ENCODE measurements around the gene AARS2. TPM values are rescaled to one million over a fixed set of nuclear protein-coding genes. Genes with fewer than 3 reads are reported as not detected.

AARS2 gene
- total RNA-seq, 1 donor from 2014 or later, result 9.7 TPM

GRCh38 chr6:44276667-44277640 lies 36.2 kb downstream of the AARS2 start:
- no peak for DNase-seq (ENCODE audit: low read depth in 2 of 2)

DNA sequence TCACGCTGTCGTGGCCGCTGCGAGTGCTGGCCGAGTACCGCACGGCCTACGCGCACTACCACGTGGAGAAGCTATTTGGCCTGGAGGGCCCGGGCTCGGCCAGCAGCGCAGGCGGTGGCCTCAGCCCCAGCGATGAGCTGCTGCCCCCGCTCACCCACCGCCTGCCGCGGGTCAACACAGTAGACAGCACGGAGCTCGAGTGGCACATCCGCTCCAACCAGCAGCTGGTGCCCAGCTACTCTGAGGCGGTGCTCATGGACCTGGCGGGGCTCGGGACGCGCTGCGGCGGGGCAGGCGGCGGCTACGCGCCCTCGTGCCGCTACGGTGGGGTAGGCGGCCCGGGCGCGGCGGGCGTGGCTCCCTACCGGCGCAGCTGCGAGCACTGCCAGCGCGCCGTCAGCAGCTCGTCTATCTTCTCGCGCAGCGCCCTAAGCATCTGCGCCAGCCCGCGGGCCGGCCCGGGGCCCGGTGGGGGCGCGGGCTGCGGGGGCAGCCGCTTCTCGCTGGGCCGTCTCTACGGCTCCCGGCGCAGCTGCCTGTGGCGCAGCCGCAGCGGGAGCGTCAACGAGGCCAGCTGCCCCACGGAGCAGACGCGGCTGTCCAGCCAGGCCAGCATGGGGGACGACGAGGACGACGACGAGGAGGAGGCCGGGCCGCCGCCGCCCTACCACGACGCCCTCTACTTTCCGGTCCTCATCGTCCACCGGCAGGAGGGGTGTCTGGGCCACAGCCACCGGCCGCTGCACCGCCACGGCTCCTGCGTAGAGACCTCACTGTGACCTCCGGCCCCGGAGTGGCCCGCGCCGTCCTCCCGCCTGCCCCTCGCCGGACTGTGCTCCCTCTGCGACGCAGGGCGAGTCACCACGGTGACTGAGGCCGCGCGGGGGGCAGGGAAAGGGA lies 37.1 kb downstream of the AARS2 start:
- no peak for DNase-seq (ENCODE audit: low read depth in 2 of 2)

DNA sequence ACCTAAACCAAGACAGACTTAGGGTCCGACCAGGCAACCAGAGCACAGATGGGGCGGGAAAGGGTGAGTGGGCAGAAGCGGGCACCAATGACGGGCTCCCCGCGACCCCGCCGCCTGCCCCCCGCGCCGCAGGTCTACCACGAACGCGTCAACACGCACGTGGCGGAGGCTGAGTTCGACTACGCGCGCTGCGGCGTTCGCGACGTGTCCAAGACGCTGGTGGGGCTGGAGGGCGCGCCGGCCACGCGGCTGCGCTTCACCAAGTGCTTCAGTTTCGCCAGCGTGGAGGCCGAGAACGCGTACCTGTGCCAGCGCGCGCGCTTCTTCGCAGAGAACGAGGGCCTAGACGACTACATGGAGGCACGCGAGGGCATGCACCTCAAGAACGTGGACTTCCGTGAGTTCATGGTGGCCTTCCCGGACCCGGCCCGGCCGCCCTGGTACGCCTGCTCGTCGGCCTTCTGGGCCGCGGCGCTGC lies 37.8 kb downstream of the AARS2 start:
- DNase-seq (ENCODE audit: low read depth in 2 of 2), result no peak

- no peak for DNase-seq (ENCODE audit: low read depth in 2 of 2)
These were observed 39.5 kb downstream of the AARS2 start for GRCh38 chr6:44273617-44274016.

GRCh38 chr6:44272999-44273566 lies 40.1 kb downstream of the AARS2 start:
- no peak for DNase-seq (ENCODE audit: low read depth in 2 of 2)

- DNase-seq (ENCODE audit: low read depth in 2 of 2), result no peak
These were observed 40.6 kb downstream of the AARS2 start for GRCh38 chr6:44272529-44272928.

DNA sequence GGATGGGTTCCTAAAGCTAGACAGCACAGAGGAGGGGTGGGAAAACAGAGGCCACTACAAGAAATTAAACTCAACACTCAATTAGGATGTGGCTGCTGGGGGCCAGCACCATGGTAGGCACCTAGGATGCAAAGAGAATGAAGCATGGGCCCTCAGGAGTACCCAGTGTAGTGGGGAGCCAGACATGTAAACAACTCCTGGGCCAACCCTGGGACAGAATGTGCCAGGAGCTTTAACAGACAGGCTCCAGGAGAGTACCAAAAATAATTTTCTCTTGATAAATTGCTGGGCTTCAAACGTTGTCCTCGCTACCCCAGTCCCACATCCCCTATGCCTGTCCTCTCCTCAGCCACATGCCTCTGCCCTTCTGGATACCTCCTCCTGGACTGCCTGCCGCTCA lies 41.2 kb downstream of the AARS2 start:
- no peak for DNase-seq (ENCODE audit: low read depth in 2 of 2)

DNA sequence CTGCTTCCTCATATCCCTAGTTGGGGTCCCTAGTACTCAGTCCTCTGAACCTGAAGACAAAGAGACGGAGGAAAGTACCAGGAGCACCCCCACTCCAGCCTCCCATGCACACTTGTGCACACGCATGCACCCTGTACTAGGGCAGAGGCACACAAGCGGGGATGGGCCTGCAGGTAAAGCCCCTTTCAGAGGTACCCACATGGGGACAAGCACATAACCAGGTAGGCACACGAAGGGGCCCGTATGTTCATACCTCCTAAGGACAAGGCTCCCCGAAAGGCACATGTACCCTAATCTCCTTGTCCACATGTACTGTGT lies 41.8 kb downstream of the AARS2 start:
- DNase-seq (ENCODE audit: low read depth in 2 of 2), result no peak

- DNase-seq (ENCODE audit: low read depth in 2 of 2), result no peak
These were observed 42.4 kb downstream of the AARS2 start for GRCh38 chr6:44270526-44271405.

DNA sequence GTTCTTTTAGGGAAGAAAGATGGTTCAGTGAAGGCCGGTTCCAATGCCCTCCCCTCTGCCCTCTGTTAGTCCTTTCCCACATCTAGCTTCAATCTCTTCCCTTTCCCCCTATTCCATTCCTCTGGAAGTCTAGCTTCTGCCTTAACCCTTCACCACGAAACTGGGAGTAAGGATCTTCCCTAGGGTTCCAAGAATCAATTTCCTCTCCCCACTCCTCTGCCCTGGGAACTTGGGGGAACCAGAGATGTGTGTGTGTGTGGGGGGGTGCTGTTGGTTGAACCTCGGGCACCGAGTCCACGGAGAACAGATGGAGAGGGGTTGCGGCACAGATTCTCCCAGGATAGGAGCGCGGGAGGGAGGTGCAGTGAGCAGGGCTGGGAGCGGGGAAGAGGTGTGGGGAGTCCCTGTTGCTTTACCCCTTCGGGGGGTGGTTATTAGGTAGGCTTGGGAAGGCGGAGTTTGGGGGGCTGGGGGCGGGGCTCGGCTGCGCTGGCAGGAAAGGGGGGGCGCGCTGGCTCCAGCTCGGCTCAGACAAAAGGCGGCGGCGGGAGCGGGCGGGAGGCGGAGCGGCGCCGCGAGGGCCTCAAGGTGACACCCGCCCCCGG lies 43.1 kb downstream of the AARS2 start, which contains the start of gene TMEM151B:
Gene TMEM151B, plus strand, starts transcription at position 530 of the 605 bp plus-strand sequence. CDS start 293 bp downstream, outside the sequence.
- no peak for DNase-seq (ENCODE audit: low read depth in 2 of 2)

GRCh38 chr6:44269178-44269920 lies 43.8 kb downstream of the AARS2 start:
- DNase-seq (ENCODE audit: low read depth in 2 of 2), result no peak

DNA sequence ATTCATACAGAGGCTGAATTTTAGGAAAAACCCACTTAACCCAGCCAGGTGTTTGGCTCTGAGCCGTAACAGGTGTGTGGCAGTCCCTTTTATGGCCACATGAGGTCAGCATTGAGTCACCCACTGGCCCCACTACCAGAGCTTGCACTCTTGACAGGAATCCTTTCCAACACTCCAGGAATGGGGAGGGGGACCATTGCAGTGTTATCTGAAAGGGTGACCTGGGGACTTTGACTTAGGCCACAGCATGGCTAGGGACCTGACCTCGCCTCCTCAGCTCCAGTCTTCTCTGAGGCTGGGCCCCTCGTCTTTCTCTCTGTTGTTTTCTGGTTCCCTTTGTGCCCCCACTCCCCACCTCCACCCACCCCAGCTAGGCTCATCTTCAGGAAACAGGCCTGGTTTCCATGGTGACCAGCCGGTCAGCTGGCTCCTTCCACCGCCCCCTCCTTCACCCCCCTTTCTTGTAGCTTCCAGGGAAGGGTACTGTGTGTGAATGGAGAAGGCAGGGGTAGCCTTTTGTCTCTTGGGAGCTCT lies 45.0 kb downstream of the AARS2 start:
- peak; percentile 55 to 75 for DNase-seq (ENCODE audit: low read depth in 2 of 2)

GRCh38 chr6:44267252-44267651 lies 45.9 kb downstream of the AARS2 start:
- no peak for DNase-seq (ENCODE audit: low read depth in 2 of 2)

DNA sequence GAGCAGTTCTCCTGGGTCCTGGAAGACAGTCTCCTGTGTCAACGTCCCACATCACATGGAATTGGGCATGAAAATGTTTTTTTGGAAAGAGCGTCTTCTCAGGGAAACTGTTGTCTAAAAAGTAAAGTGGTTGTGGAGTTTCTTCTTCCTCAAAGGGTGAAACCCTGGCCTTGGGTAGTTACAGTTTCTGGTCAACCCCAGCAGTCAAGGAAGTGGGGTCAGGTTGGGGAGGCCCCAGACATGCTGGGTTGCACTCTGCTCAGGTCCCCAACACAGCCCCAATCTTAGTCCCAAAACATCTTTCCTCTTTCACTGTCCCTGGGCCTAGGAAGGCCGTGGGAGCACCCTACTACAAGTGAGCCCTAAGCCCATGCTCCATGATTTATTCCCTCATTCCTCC lies 46.8 kb downstream of the AARS2 start:
- DNase-seq (ENCODE audit: low read depth in 2 of 2), result no peak

DNA sequence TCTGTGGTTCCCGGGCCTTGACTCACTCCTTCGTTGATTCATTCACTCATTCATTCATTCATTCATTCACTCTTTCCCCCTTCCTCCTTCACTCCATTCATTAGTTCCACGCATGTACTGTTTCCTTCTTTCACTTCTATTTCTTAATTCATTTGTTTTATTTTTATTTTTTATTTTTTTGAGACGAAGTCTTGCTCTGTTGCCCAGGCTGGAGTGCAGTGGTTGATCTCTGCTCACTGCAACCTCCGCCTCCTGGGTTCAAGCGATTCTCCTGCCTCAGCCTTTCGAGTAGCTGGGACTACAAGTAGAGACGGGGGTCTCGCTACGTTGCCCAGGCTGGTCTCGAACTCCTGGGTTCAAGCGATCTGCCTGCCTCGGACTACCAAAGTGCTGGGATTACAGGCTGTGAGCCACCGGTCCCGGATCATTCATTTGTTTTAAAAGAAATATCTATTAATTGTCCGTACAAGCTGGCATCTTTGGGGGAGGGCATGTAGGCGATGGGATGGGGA lies 47.4 kb downstream of the AARS2 start:
- DNase-seq (ENCODE audit: low read depth in 2 of 2), result no peak

GRCh38 chr6:44265007-44265721 lies 48.0 kb downstream of the AARS2 start, which contains the start of gene NFKBIE:
Gene NFKBIE, minus strand, starts transcription at chr6:44265551. Its CDS starts 205 bp downstream, at chr6:44265346.
- DNase-seq (ENCODE audit: low read depth in 2 of 2), result peak; percentile 91 to 94

GRCh38 chr6:44264154-44265006 lies 48.8 kb downstream of the AARS2 start:
- DNase-seq (ENCODE audit: low read depth in 2 of 2), result no peak
